ENCODE results near the gene ASGR1. TPM values are rescaled to one million over a fixed set of nuclear protein-coding genes. Genes with fewer than 3 reads are reported as not detected.
"Not testable (repeated sequence)": the region's sequence is repeated elsewhere in the genome, so short reads cannot be mapped to it uniquely, and the experiment has no call there.

The ASGR1 gene
- total and polyA plus RNA-seq, 7 donors = 0.36 to 2.4 (median 1.7) TPM; not detected in 2

DNA sequence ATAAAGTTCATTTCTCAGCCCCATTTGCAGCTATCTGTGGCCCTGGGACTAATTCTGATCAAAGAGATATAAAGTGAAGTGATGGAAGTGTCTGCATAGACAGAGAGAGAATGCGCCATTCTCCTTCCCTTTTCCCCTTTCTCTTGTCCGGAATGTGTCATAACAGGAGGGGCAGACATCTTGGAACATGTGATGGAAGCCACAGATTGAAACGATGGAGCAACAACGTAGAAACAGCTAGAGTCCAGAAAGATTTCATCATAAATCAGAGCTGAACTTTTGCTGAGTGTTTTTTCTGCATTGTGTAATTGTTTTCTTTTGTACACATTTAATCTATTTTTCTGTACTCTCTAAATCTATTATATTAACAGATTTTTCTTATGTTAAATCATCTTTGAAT is 11.3 kb downstream of the ASGR1 start:
- WGBS, 2 donors = 69 to 81% methylated on average over 4 of the region's 4 CpGs
- H3K4me3 ChIP-seq = no peak overlapping the region
- H3K4me1 ChIP-seq = no peaks in the 10 kb centered on the region

DNA sequence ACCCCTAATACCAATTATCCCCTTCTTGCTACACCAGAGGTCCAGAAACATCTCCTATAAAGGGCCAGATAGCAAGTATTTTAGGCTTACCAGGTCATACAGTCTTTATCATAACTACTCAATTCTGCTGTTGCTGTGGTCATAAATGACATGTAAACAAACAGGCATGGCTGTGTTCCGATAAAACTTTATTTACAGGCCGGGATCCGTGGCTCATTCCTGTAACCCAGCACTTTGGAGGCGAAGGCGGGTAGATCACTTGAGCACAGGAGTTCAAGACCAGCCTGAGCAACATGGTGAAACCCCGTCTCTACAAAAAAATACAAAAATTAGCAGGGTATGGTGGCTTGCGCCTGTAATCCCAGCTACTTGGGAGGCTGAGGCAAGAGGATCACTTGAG is 12.3 kb downstream of the ASGR1 start:
- no peak for DNase-seq
- Histone ChIP-seq H3K9me3 (peaks cover 0 to 6% (median 2%) of the 10 kb centered on the region in 4 donors), H3K4me3 (no peak overlapping the region), H3K27me3 (no peaks in the 10 kb centered on the region), H3K27ac (no peak overlapping the region), H3K36me3 (no peaks in the 10 kb centered on the region), H3K4me1 (no peaks in the 10 kb centered on the region)
- TF ChIP-seq CTCF (IDR thresholded peaks at IDR 0.05) (no peak), POLR2AphosphoS5 (IDR thresholded peaks at IDR 0.05) (no peak), POLR2A (IDR thresholded peaks at IDR 0.05) (no peak), EP300 (IDR thresholded peaks at IDR 0.05) (no peak)
- intact Hi-C loops (cut with DNase I) = no loop called here
- WGBS, 2 donors = 76 to 91% methylated on average over 7 of the region's 7 CpGs

More for the DNA sequence above, 11.3 kb downstream of the ASGR1 start:
- no peaks in the 10 kb centered on the region for H3K27me3 ChIP-seq
- no peak for DNase-seq
- TF ChIP-seq POLR2AphosphoS5 (IDR thresholded peaks at IDR 0.05) (peak in 1 of 4 donors; percentile 19), CTCF (IDR thresholded peaks at IDR 0.05) (no peak), POLR2A (IDR thresholded peaks at IDR 0.05) (no peak), EP300 (IDR thresholded peaks at IDR 0.05) (no peak)
- H3K27ac ChIP-seq = no peak overlapping the region
- peaks cover 0 to 6% (median 2%) of the 10 kb centered on the region in 4 donors for H3K9me3 ChIP-seq
- intact Hi-C loops (cut with DNase I) = no loop called here
- no peaks in the 10 kb centered on the region for H3K36me3 ChIP-seq

- WGBS, 2 donors = 67 to 70% methylated on average over 10 of the region's 10 CpGs
- H3K9me3 ChIP-seq; H3K27me3 ChIP-seq; DNase-seq; H3K36me3 ChIP-seq; H3K4me3 ChIP-seq; intact Hi-C loops (cut with DNase I); H3K27ac ChIP-seq; H3K4me1 ChIP-seq: not testable (repeated sequence)
Measured at GRCh38 chr17:7159571-7159970, 19.6 kb downstream of the ASGR1 start.

DNA sequence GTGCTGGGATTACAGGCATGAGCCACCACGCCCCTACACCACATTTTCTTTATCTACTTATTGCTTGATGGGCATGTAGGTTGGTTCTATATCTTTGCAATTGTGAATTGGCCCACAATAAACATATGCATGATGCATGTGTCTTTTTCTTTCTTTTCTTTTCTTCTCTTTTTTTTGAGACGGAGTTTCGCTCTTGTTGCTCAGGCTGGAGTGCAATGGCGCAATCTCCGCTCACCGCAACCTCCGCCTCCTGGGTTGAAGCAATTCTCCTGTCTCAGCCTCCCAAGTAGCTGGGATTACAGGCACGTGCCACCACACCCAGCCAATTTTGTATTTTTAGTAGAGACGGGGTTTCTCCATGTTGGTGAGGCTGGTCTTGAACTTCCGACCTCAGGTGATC is 20.7 kb downstream of the ASGR1 start:
- H3K4me1 ChIP-seq; H3K9me3 ChIP-seq; H3K27ac ChIP-seq; H3K36me3 ChIP-seq; intact Hi-C loops (cut with DNase I); DNase-seq; H3K27me3 ChIP-seq; H3K4me3 ChIP-seq: not testable (repeated sequence)
- 82 to 90% methylated on average over 10 of the region's 10 CpGs for WGBS, 2 donors

- H3K36me3 ChIP-seq = no peaks in the 10 kb centered on the region
- no peak overlapping the region for H3K4me3 ChIP-seq
- DNase-seq = no peak
- peaks cover 0 to 4% (median 0%) of the 10 kb centered on the region in 3 donors for H3K27me3 ChIP-seq
- H3K9me3 ChIP-seq = no peaks in the 10 kb centered on the region
- no peak overlapping the region for H3K27ac ChIP-seq
- TF ChIP-seq POLR2AphosphoS5 (IDR thresholded peaks at IDR 0.05) = no peak
- TF ChIP-seq EP300 (IDR thresholded peaks at IDR 0.05) = no peak
- no peaks in the 10 kb centered on the region for H3K4me1 ChIP-seq
- intact Hi-C loops (cut with DNase I) = no loop called here
- 76 to 79% methylated on average over 10 of the region's 10 CpGs for WGBS, 2 donors
Measured at GRCh38 chr17:7156342-7156940, 22.7 kb downstream of the ASGR1 start.

- no peaks in the 10 kb centered on the region for H3K36me3 ChIP-seq
- no peak overlapping the region for H3K4me3 ChIP-seq
- H3K9me3 ChIP-seq = no peaks in the 10 kb centered on the region
- TF ChIP-seq POLR2A (IDR thresholded peaks at IDR 0.05) = no peak
- 58 to 91% methylated on average over 3 of the region's 3 CpGs for WGBS, 2 donors
- intact Hi-C loops (cut with DNase I) = no loop called here
- peaks cover 0 to 9% (median 4%) of the 10 kb centered on the region in 3 donors for H3K27me3 ChIP-seq
- no peak overlapping the region for H3K27ac ChIP-seq
- no peaks in the 10 kb centered on the region for H3K4me1 ChIP-seq
- DNase-seq = no peak
Measured at GRCh38 chr17:7147772-7148171, 31.4 kb downstream of the ASGR1 start.

DNA sequence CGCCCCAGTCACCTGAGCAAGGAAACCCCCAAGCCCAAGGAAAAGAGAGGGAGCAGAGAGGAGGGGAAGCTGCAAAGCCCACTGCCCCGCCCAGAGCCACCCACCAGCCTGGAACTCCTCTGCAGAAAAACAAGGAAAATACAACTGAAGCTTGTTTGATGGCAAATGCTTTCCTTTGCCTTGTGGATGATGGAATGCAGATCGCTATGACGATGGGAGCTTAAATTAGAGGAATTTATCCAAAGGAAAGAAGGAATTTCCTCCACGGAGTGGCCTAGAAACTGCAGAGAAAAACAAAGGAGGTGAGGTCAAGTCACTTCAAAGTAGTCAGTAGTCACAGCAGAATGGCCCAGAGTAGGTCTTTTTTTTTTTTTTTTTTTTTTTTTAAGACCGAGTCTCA is 33.1 kb downstream of the ASGR1 start:
- intact Hi-C loops (cut with DNase I) = no loop called here
- TF ChIP-seq POLR2A (IDR thresholded peaks at IDR 0.05) (no peak), EP300 (IDR thresholded peaks at IDR 0.05) (no peak), POLR2AphosphoS5 (IDR thresholded peaks at IDR 0.05) (no peak), CTCF (IDR thresholded peaks at IDR 0.05) (no peak)
- 71 to 74% methylated on average over 6 of the region's 6 CpGs for WGBS, 2 donors

More for the DNA sequence above, 33.1 kb downstream of the ASGR1 start:
- Histone ChIP-seq H3K27ac (no peak overlapping the region), H3K9me3 (no peaks in the 10 kb centered on the region), H3K4me1 (no peaks in the 10 kb centered on the region), H3K36me3 (no peaks in the 10 kb centered on the region), H3K4me3 (no peak overlapping the region), H3K27me3 (peaks cover 0 to 12% (median 2%) of the 10 kb centered on the region in 3 donors)
- no peak for DNase-seq
